H1 (cell line): ENCODE data around the gene TSHB. TPM values are rescaled to one million over a fixed set of nuclear protein-coding genes. Genes with fewer than 3 reads are reported as not detected.

Source experiments
- CTCF ChIA-PET: fragments of 300-600 bp; sonication (Branson Sonifier 250); formaldehyde crosslinking; loops from one replicate; lab custom pipeline; 2021; ENCODE audit not compliant: partially characterized antibody; lab: Charles Lee
- POLR2A ChIA-PET: fragments of 300-600 bp; sonication (Branson Sonifier 250); formaldehyde crosslinking; loops from one replicate; lab custom pipeline; 2021; ENCODE audit warnings: inconsistent platforms; ENCODE audit not compliant: partially characterized antibody; lab: Charles Lee
- DNase-seq, 2 experiments: peaks; one replicate each; pipeline versions ENCODE4 v3.0.0 to v3.0.0-alpha.2; 2010 to 2022; ENCODE audit warnings: low spot score in 2 of 2, low read depth in 1 of 2, mixed read lengths in 1 of 2
- FAIRE-seq: peaks from 2 replicates; lab custom pipeline; 2011; peaks lifted over from hg19 to GRCh38; lab: Jason Lieb, UNC
- H2AFZ ChIP-seq: 2 replicates; pipeline ENCODE4 v1.8.1; 2012; ENCODE audit warnings: low read length, inconsistent platforms
- H2AK5ac ChIP-seq: 2 replicates; pipeline ENCODE4 v1.6.1; 2013; ENCODE audit warnings: low read depth, low read length
- H2BK120ac ChIP-seq: replicated peaks from 2 replicates; pipeline ENCODE3; 2013; ENCODE audit warnings: low read depth, low read length, inconsistent platforms
- H2BK12ac ChIP-seq: 2 replicates; pipeline ENCODE4 v1.6.1; 2013; ENCODE audit warnings: low read depth, low read length
- H2BK15ac ChIP-seq: 2 replicates; pipeline ENCODE4 v1.6.1; 2013; ENCODE audit warnings: low read length
- H2BK20ac ChIP-seq: 2 replicates; pipeline ENCODE4 v1.6.1; 2013; ENCODE audit warnings: low read length
- H2BK5ac ChIP-seq: 2 replicates; pipeline ENCODE4 v1.6.1; 2013; ENCODE audit warnings: low read depth, low read length
- H3K14ac ChIP-seq: 2 replicates; pipeline ENCODE4 v1.6.1; 2013; ENCODE audit warnings: inconsistent platforms; ENCODE audit not compliant: insufficient read length
- H3K18ac ChIP-seq: 2 replicates; pipeline ENCODE4 v1.6.1; 2013; ENCODE audit warnings: low read length; ENCODE audit errors: extremely low read depth
- H3K23ac ChIP-seq: 2 replicates; pipeline ENCODE4 v1.6.1; 2013; ENCODE audit warnings: inconsistent platforms; ENCODE audit not compliant: insufficient read length
- H3K23me2 ChIP-seq: 2 replicates; pipeline ENCODE4 v1.6.1; 2013; ENCODE audit warnings: low read depth, low read length
- H3K27ac ChIP-seq: 2 replicates; pipeline ENCODE4 v1.6.1; 2011; ENCODE audit warnings: low read depth, low read length, inconsistent platforms
- H3K27me3 ChIP-seq, 4 experiments: replicated peaks in 1 of 4; 1 replicate in 1 of 4; 2 replicates in 3 of 4; pipeline versions ENCODE4 v1.6.1 to v1.8.1; 2011 to 2013; ENCODE audit warnings: low read length in 3 of 4, mild to moderate bottlenecking in 3 of 4, inconsistent platforms in 2 of 4, mixed read lengths in 2 of 4, moderate library complexity in 1 of 4; ENCODE audit not compliant: control insufficient read depth in 3 of 4, insufficient read depth in 3 of 4; ENCODE audit errors: extremely low read depth in 1 of 4
- H3K36me3 ChIP-seq, 4 experiments: 2 replicates each; pipeline versions ENCODE4 v1.6.1 to v1.8.1; 2011 to 2013; ENCODE audit warnings: mild to moderate bottlenecking in 4 of 4, low read length in 3 of 4, moderate library complexity in 2 of 4, control low read depth in 1 of 4, inconsistent platforms in 1 of 4; ENCODE audit not compliant: insufficient read depth in 4 of 4, control insufficient read depth in 2 of 4
- H3K4ac ChIP-seq: replicated peaks from 2 replicates; pipeline ENCODE3; 2013; ENCODE audit warnings: low read length, low read depth, mixed read lengths, inconsistent platforms; ENCODE audit not compliant: insufficient read length
- H3K4me1 ChIP-seq, 4 experiments: replicated peaks in 1 of 4; 1 replicate in 1 of 4; 2 replicates in 3 of 4; pipeline versions ENCODE4 v1.6.1 to v1.8.1; 2011 to 2013; ENCODE audit warnings: low read length in 3 of 4, inconsistent platforms in 2 of 4, mixed read lengths in 1 of 4; ENCODE audit not compliant: insufficient read depth in 4 of 4, control insufficient read depth in 3 of 4
- H3K4me2 ChIP-seq, 2 experiments: 2 replicates each; pipeline versions ENCODE4 v1.6.1 to v1.8.1; 2011 to 2013; ENCODE audit warnings: low read depth in 2 of 2, low read length in 2 of 2, control low read depth in 1 of 2, inconsistent platforms in 1 of 2, mild to moderate bottlenecking in 1 of 2; ENCODE audit not compliant: insufficient read depth in 1 of 2
- H3K4me3 ChIP-seq, 4 experiments: fragments of 200-600, 300-600 bp in 1 of 4; sonication (generic), shearing (Covaris generic), sonication (Bioruptor Twin) in 1 of 4; 2 replicates each; pipeline versions ENCODE4 v1.5.1 to v1.8.1; 2011 to 2016; ENCODE audit warnings: low read length in 4 of 4, low read depth in 3 of 4, control low read depth in 2 of 4, inconsistent platforms in 2 of 4, mild to moderate bottlenecking in 2 of 4, mixed read lengths in 1 of 4, moderate library complexity in 1 of 4; ENCODE audit not compliant: insufficient read depth in 2 of 4; ENCODE audit errors: extremely low read depth in 1 of 4
- H3K56ac ChIP-seq: replicated peaks from 2 replicates; pipeline ENCODE3; 2013; ENCODE audit warnings: low read depth, mild to moderate bottlenecking, mixed read lengths, low read length, inconsistent platforms; ENCODE audit not compliant: insufficient read length
- H3K79me1 ChIP-seq: 2 replicates; pipeline ENCODE4 v1.6.1; 2013; ENCODE audit warnings: low read depth, low read length, control low read depth
- H3K79me2 ChIP-seq, 2 experiments: 2 replicates each; pipeline versions ENCODE4 v1.6.1 to v1.8.1; 2012 to 2013; ENCODE audit warnings: low read length in 2 of 2, mild to moderate bottlenecking in 2 of 2, inconsistent platforms in 1 of 2; ENCODE audit not compliant: insufficient read depth in 2 of 2, control insufficient read depth in 1 of 2
- H3K9ac ChIP-seq, 4 experiments: replicated peaks in 1 of 4; 1 replicate in 1 of 4; 2 replicates in 3 of 4; pipeline versions ENCODE4 v1.6.1 to v1.8.1; 2011 to 2013; ENCODE audit warnings: low read depth in 3 of 4, low read length in 3 of 4, control low read depth in 2 of 4, mild to moderate bottlenecking in 2 of 4, moderate library complexity in 2 of 4, inconsistent platforms in 1 of 4; ENCODE audit errors: extremely low read depth in 1 of 4
- H3K9me3 ChIP-seq, 2 experiments: 2 replicates each; pipeline versions ENCODE4 v1.6.1 to v1.8.1; 2012 to 2013; ENCODE audit warnings: mild to moderate bottlenecking in 2 of 2, moderate library complexity in 2 of 2, control low read depth in 1 of 2, inconsistent platforms in 1 of 2, low read depth in 1 of 2, low read length in 1 of 2, mixed read lengths in 1 of 2; ENCODE audit not compliant: insufficient read depth in 2 of 2
- H4K20me1 ChIP-seq, 2 experiments: replicated peaks in 1 of 2; 2 replicates each; pipeline versions ENCODE3 to v1.8.1; 2011 to 2013; ENCODE audit warnings: inconsistent platforms in 2 of 2, low read length in 2 of 2, mild to moderate bottlenecking in 1 of 2; ENCODE audit not compliant: insufficient read depth in 2 of 2, control insufficient read depth in 1 of 2
- H4K5ac ChIP-seq: 2 replicates; pipeline ENCODE4 v1.6.1; 2013; ENCODE audit warnings: low read length, low read depth, mixed read lengths, inconsistent platforms; ENCODE audit not compliant: insufficient read length
- H4K8ac ChIP-seq: 2 replicates; pipeline ENCODE4 v1.8.0; 2013; ENCODE audit warnings: mild to moderate bottlenecking, moderate library complexity, low read length, inconsistent platforms; ENCODE audit not compliant: insufficient read depth; ENCODE audit errors: extremely low read depth
- H4K91ac ChIP-seq: replicated peaks from 2 replicates; pipeline ENCODE3; 2013; ENCODE audit warnings: low read length, mixed read lengths, inconsistent platforms; ENCODE audit not compliant: insufficient read length
- CHD1 ChIP-seq: IDR thresholded peaks from 2 replicates; pipeline ENCODE4 v1.6.1; 2012; ENCODE audit warnings: low read depth, low read length, improper control_type of control experiment
- CHD2 ChIP-seq: IDR thresholded peaks from 2 replicates; pipeline ENCODE4 v1.6.1; 2012; ENCODE audit warnings: low read length, improper control_type of control experiment
- FOSL1 ChIP-seq: IDR thresholded peaks from 2 replicates; pipeline ENCODE4 v1.6.1; 2011; ENCODE audit warnings: mild to moderate bottlenecking, low read depth, low read length, moderate library complexity; ENCODE audit not compliant: insufficient read depth
- HDAC2 ChIP-seq, 2 experiments: fragments of 300-600 bp in 1 of 2; sonication (generic) in 1 of 2; IDR thresholded peaks; 2 replicates each; pipeline ENCODE4 v1.6.1; 2011 to 2012; ENCODE audit warnings: low read depth in 2 of 2, low read length in 2 of 2, mild to moderate bottlenecking in 2 of 2, moderate library complexity in 2 of 2, borderline replicate concordance in 1 of 2, inconsistent platforms in 1 of 2
- HDAC6 ChIP-seq: IDR thresholded peaks from one replicate; pipeline ENCODE4 v1.7.1; 2012; ENCODE audit warnings: low read depth, mild to moderate bottlenecking, inconsistent platforms, low read length, moderate library complexity
- MAFK ChIP-seq: IDR thresholded peaks from 2 replicates; pipeline ENCODE4 v1.6.1; 2012; ENCODE audit warnings: low read depth, mild to moderate bottlenecking, improper control_type of control experiment, low read length
- PHF8 ChIP-seq: fragments of 200-600 bp; sonication (generic); conservative IDR thresholded peaks from 2 replicates; pipeline ENCODE4 v1.7.1; 2012; ENCODE audit warnings: low read depth, mild to moderate bottlenecking, inconsistent platforms, low read length, moderate library complexity
- SP4 ChIP-seq: IDR thresholded peaks from 2 replicates; pipeline ENCODE4 v1.6.1; 2012; ENCODE audit warnings: low read length, inconsistent platforms
- ZNF274 ChIP-seq: IDR thresholded peaks from 2 replicates; pipeline ENCODE4 v1.7.0; 2012; ENCODE audit warnings: low read length, borderline replicate concordance; ENCODE audit errors: extremely low read depth
- WGBS, 2 experiments: shearing (Covaris generic) in 1 of 2; methylation state at CpG; one replicate each; pipeline versions ENCODE4 v1.1.6 to v1.1.7; 2013 to 2015; ENCODE audit warnings: low lambda C conversion rate in 2 of 2, mixed read lengths in 2 of 2, inconsistent platforms in 1 of 2, low coverage in 1 of 2, missing lambda C conversion rate in 1 of 2; ENCODE audit not compliant: insufficient replicate concordance in 2 of 2, insufficient coverage in 1 of 2, insufficient read length in 1 of 2; ENCODE audit errors: extremely low coverage in 1 of 2, missing lambda C conversion rate in 1 of 2; 5-methylcytosine and 5-hydroxymethylcytosine counted together
- polyA plus RNA-seq, 7 experiments: library from polyadenylated mRNA; depleted of rRNA in 3 of 7; stranded (reverse) in 5 of 7; unstranded in 2 of 7; fragments of >200 nt in 5 of 7; fragments of 200-250 nt in 2 of 7; gene quantifications; 1 replicate in 5 of 7; 2 replicates in 1 of 7; 4 replicates in 1 of 7; pipeline versions ENCODE4 v1.2.1 to v1.2.3, GENCODE V29; 2011 to 2013; ENCODE audit warnings: missing spikeins in 2 of 7, mixed read lengths in 2 of 7
- total RNA-seq: library from RNA; stranded (reverse); fragmentation: NEBNext Ultra II Directional; extraction: Animal tissue kit (Norgen Biotek cat#: 25700); gene quantifications from 2 replicates; pipeline ENCODE4 v1.2.1, GENCODE V29; 2021

TSHB gene
- total and polyA plus RNA-seq, 2 of the 8 experiments (the other 6 are each of a cell fraction or from before 2014, with no cell fraction given) = not detected

DNA sequence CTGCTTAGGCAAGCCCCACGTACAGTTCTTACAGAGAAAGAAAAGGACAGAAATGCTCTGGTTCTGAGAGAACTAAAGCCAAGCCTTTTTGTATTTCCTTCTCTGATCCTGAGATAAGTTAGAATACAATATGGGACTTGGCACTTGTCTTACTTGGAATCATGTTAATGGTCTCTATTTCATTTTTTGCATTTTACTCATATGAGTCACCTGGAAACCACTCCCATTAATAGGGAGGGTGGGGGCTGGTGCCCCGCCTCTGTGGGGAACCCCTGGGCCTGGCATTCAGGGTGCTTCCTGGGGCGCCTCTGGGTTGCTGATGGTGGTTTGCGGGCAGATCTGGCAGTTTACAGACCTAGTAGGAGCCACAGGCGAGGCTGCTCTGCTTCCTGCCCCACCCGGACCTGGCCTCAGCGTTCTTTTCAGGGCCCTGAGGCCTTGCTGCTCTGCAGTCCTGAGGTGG is 32.9 kb downstream of the TSHB start:
- TF ChIP-seq ZNF274 (no peak), HDAC2 (IDR thresholded peaks at IDR 0.05; ENCODE audit: borderline replicate concordance in 1 of 2, low read depth in 2 of 2, low read length in 2 of 2) (no peak), FOSL1 (no peak), CHD1 (no peak), CHD2 (no peak), SP4 (no peak), HDAC6 (no peak), PHF8 (no peak), MAFK (no peak)
- H2AK5ac ChIP-seq = no peak overlapping the region
- H2BK120ac ChIP-seq = no peak overlapping the region
- no peak overlapping the region for H3K14ac ChIP-seq
- ChIA-PET CTCF (interaction anchor here (0.8 to 1.4 kb wide), 2 partner anchors 10 to 49 kb away, joined by 3 to 5 read pairs; no protein-coding TSS in a partner anchor), POLR2A (no interaction called here)
- H4K91ac ChIP-seq = no peak overlapping the region
- H3K36me3 ChIP-seq = no peaks in the 10 kb centered on the region
- no peak overlapping the region for H3K23ac ChIP-seq
- H4K8ac ChIP-seq = no peak overlapping the region
- H2AFZ ChIP-seq = no peak overlapping the region
- H3K4me1 ChIP-seq = no peaks in the 10 kb centered on the region; a peak in 1 of 7 replicates
- no peak overlapping the region for H3K4me2 ChIP-seq
- H3K27ac ChIP-seq = no peak overlapping the region
- no peaks in the 10 kb centered on the region for H3K79me1 ChIP-seq
- H3K56ac ChIP-seq = no peak overlapping the region
- no peak overlapping the region for H2BK20ac ChIP-seq
- H3K4ac ChIP-seq = no peak overlapping the region
- no peak overlapping the region for H3K4me3 ChIP-seq
- H4K5ac ChIP-seq = no peak overlapping the region
- H2BK5ac ChIP-seq = no peak overlapping the region
- H3K9me3 ChIP-seq = no peaks in the 10 kb centered on the region
- H3K18ac ChIP-seq = no peak overlapping the region
- DNase-seq (no peak), FAIRE-seq (no peak)
- no peaks in the 10 kb centered on the region for H3K23me2 ChIP-seq
- H4K20me1 ChIP-seq = no peaks in the 10 kb centered on the region
- WGBS, 2 experiments = 88% methylated on average over 7 of the region's 7 CpGs; no CpG with 5 or more reads in 1 of the 2 experiments
- H3K79me2 ChIP-seq = no peaks in the 10 kb centered on the region
- H3K9ac ChIP-seq = no peak overlapping the region
- H2BK15ac ChIP-seq = no peak overlapping the region
- no peaks in the 10 kb centered on the region for H3K27me3 ChIP-seq
- no peak overlapping the region for H2BK12ac ChIP-seq
